A673 (cell line): ENCODE measurements around the gene TTC22. TPM values are rescaled to one million over a fixed set of nuclear protein-coding genes. Genes with fewer than 3 reads are reported as not detected.
A peak's percentile ranks its signal among the peaks of the same experiment; 100 is the strongest.

Source experiments
- BruUV-seq: library from RNA; stranded (reverse); fragments of 400-500 nt; replicated peaks from 2 replicates; lab custom pipeline; 2021; lab: Mats Ljungman, UMichigan
- CTCF ChIA-PET: fragments of 300-600 bp; sonication (Branson Sonifier 250); formaldehyde crosslinking; loops from one replicate; lab custom pipeline; 2022; ENCODE audit warnings: antibody characterized with exemption; lab: Charles Lee
- POLR2A ChIA-PET: fragments of 300-600 bp; sonication (Branson Sonifier 250); formaldehyde crosslinking; loops from one replicate; lab custom pipeline; 2022; ENCODE audit warnings: antibody characterized with exemption; ENCODE audit not compliant: low non-redundant PET; lab: Charles Lee
- DNase-seq: peaks from one replicate; pipeline ENCODE4 v3.0.0-alpha.2; 2015; ENCODE audit warnings: low spot score
- H3K27ac ChIP-seq: fragments of 200-600 bp; sonication (generic); 2 replicates; pipeline ENCODE4 v1.5.1; 2016; ENCODE audit warnings: mixed run types, low read depth, mild to moderate bottlenecking, mixed read lengths, antibody characterized with exemption, low read length; ENCODE audit not compliant: poor library complexity, severe bottlenecking
- H3K27me3 ChIP-seq: fragments of 200-600 bp; sonication (generic); replicated peaks from 2 replicates; pipeline ENCODE4 v1.6.1; 2017; ENCODE audit warnings: mixed run types, low read depth, mild to moderate bottlenecking, mixed read lengths, antibody characterized with exemption, low read length; ENCODE audit not compliant: insufficient read depth, poor library complexity
- H3K36me3 ChIP-seq: fragments of 200-600 bp; sonication (generic); 2 replicates; pipeline ENCODE4 v1.6.1; 2016; ENCODE audit warnings: mixed run types, mild to moderate bottlenecking, mixed read lengths, antibody characterized with exemption, low read length; ENCODE audit not compliant: insufficient read depth, poor library complexity, severe bottlenecking
- H3K4me1 ChIP-seq: fragments of 200-600 bp; sonication (generic); 2 replicates; pipeline ENCODE4 v1.6.1; 2017; ENCODE audit warnings: mixed run types, mild to moderate bottlenecking, mixed read lengths, antibody characterized with exemption, low read length; ENCODE audit not compliant: insufficient read depth, poor library complexity, severe bottlenecking
- H3K4me3 ChIP-seq: fragments of 200-600 bp; sonication (generic); 2 replicates; pipeline ENCODE4 v1.5.1; 2016; ENCODE audit warnings: low read depth, mixed run types, mild to moderate bottlenecking, mixed read lengths, low read length; ENCODE audit not compliant: poor library complexity, severe bottlenecking
- H3K9me3 ChIP-seq: fragments of 200-600 bp; sonication (generic); 2 replicates; pipeline ENCODE4 v1.6.1; 2016; ENCODE audit warnings: mixed run types, low read depth, mild to moderate bottlenecking, mixed read lengths, antibody characterized with exemption, low read length; ENCODE audit not compliant: poor library complexity, severe bottlenecking
- EZH2 ChIP-seq: fragments of 200-600 bp; sonication (generic); IDR thresholded peaks from 2 replicates; pipeline ENCODE4 v1.6.1; 2017; ENCODE audit warnings: borderline replicate concordance, low read depth, mild to moderate bottlenecking, mixed read lengths, antibody characterized with exemption, low read length; ENCODE audit not compliant: poor library complexity, severe bottlenecking
- intact Hi-C: fragments of 100-400 bp; cut with micrococcal nuclease; formaldehyde crosslinking; loops from one replicate; pipeline ENCODE4 v1.10.0; 2022; ENCODE audit not compliant: unreplicated experiment
- total RNA-seq: library from RNA; stranded (reverse); gene quantifications from 2 replicates; pipeline ENCODE4 v1.2.3, GENCODE V29; 2021
- TF ChIP-seq, protein P1 (sequence below): fragments of 300-800, 200-600 bp; sonication (generic); conservative IDR thresholded peaks from 2 replicates; pipeline ENCODE4 v1.5.1; 2017; ENCODE audit warnings: low read depth, mild to moderate bottlenecking, antibody characterized with exemption, low read length, moderate library complexity, mixed read lengths

TTC22 gene
- total RNA-seq, 1 experiment from 2014 or later = not detected

DNA sequence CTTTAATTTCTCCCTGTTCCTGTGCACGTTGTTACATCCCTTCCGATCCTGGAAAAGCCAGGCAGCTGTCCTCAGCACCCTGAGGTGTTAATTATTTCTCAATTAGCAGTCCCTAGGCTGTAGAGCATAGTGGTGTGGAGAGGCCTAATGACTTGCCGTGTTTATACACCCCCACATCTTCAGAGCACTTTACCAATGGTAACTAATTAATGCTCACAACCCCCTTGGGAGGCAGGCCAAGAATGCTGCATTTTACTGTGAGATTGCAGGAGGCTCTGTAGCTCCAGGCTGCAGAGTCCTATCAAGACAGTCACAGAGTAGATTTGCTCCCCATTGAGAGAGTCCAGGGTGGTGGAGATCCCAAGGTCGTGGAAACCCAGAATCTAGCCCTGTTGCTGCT is 34.4 kb downstream of the TTC22 start:
- Histone ChIP-seq H3K4me3 (no peak overlapping the region), H3K27me3 (no peaks in the 10 kb centered on the region), H3K36me3 (no peaks in the 10 kb centered on the region), H3K9me3 (no peaks in the 10 kb centered on the region), H3K27ac (no peak overlapping the region), H3K4me1 (peaks cover 12% of the 10 kb centered on the region)
- POLR2A ChIA-PET = no interaction called here
- no peak for TF ChIP-seq EZH2
- TF ChIP-seq, protein P1, sequence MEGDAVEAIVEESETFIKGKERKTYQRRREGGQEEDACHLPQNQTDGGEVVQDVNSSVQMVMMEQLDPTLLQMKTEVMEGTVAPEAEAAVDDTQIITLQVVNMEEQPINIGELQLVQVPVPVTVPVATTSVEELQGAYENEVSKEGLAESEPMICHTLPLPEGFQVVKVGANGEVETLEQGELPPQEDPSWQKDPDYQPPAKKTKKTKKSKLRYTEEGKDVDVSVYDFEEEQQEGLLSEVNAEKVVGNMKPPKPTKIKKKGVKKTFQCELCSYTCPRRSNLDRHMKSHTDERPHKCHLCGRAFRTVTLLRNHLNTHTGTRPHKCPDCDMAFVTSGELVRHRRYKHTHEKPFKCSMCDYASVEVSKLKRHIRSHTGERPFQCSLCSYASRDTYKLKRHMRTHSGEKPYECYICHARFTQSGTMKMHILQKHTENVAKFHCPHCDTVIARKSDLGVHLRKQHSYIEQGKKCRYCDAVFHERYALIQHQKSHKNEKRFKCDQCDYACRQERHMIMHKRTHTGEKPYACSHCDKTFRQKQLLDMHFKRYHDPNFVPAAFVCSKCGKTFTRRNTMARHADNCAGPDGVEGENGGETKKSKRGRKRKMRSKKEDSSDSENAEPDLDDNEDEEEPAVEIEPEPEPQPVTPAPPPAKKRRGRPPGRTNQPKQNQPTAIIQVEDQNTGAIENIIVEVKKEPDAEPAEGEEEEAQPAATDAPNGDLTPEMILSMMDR = no peak
- intact Hi-C loops = no loop called here
- no TSS peak for BruUV-seq
- DNase-seq = peak; percentile 7
- CTCF ChIA-PET = no interaction called here

DNA sequence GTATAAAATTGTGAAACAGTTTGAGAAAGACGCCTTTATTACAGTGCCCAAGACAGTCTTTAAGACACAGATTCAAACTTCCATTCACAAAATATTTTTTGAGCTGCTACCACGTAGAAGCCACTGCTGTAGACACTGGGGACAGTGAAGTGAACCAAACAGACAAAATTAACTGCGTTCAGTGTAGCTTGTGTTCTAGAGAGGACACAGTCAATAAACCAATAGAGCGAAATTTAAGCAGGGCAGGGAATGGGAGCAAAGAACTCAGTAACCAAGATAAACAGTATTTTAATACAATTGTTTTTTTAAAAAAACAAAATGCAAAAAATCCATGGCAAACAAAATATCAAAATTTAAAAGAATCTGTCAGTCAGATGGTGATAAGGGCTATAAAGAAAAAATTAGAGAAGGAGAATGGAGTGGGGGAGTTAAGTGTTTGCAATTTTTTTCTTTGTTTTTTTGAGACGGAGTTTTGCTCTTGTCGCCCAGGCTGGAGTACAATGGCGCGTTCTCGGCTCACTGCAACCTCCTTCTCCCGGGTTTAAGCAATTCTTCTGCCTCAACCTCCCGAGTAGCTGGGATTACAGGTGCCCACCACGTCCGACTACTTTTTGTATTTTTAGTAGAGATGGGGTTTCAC is 36.1 kb downstream of the TTC22 start:
- intact Hi-C loops = no loop called here
- Histone ChIP-seq H3K4me3 (peak overlapping the region; percentile 68), H3K4me1 (peaks cover 12% of the 10 kb centered on the region), H3K36me3 (no peaks in the 10 kb centered on the region), H3K27ac (no peak overlapping the region), H3K9me3 (no peaks in the 10 kb centered on the region), H3K27me3 (no peaks in the 10 kb centered on the region)
- no peak for TF ChIP-seq EZH2
- TF ChIP-seq, protein P1 = no peak
- ChIA-PET CTCF (no interaction called here), POLR2A (no interaction called here)
- no peak for DNase-seq
- no TSS peak for BruUV-seq

DNA sequence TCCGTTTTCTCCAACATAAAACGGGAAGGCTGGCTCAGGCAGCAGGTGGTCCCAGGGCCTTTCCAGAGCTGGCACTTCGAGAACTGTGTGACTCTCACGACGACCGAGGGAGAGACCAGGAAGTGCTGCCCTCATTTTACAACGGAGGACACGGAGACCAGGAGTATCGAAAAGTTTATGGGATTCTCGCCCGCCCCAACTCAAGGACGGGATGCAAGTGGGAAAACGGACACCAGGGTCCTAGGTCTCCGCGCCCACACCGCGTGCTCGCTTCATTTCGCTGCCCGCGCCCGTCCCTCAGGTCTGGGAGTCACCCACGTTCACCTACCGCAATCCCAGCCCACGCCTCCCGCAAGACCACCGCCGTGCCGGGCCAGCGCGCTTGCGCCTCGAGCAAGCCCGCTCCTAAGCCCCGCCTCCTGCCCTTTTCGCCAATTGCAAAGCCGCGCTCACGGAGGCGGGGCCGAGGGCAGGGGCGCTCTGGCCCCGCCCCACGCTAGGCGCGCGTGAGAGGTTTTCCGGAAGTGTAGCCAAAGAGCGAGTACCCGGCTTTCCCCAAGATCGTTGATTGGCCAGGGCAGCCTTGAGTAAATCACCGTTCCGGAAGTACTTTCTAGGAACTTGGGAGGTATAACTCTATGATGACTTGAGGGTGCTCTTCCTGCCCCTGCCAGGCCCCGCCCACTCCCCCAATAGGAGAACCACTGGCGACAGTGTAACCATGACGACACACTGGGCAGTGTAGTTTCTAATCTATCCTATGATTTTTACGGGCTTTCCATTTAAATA is 36.8 kb downstream of the TTC22 start, which contains the start of gene PARS2:
TSS of gene PARS2 (minus strand) at position 391 of the 789 bp plus-strand sequence. CDS start 5,362 bp downstream, outside the sequence.
- no peaks in the 10 kb centered on the region for H3K27me3 ChIP-seq
- H3K36me3 ChIP-seq = no peaks in the 10 kb centered on the region
- TF ChIP-seq, protein P1 = no peak
- TF ChIP-seq EZH2 = no peak
- H3K4me1 ChIP-seq = peaks cover 12% of the 10 kb centered on the region
- no peaks in the 10 kb centered on the region for H3K9me3 ChIP-seq
- ChIA-PET CTCF (no interaction called here), POLR2A (no interaction called here)
- intact Hi-C loops = no loop called here
- H3K27ac ChIP-seq = peak within 1 kb of the TSS; percentile 78
- DNase-seq = peak; percentile 100
- no TSS peak for BruUV-seq
- peak within 1 kb of the TSS; percentile 68 for H3K4me3 ChIP-seq
